AG08396 (cell line): ENCODE results near the gene LPXN.

Experiments used
- DNase-seq: peaks from one replicate; pipeline ENCODE4 v3.0.0; 2012; ENCODE audit warnings: low spot score, mixed read lengths

The LPXN gene

GRCh38 chr11:58524232-58525036 is 51.2 kb downstream of the LPXN start:
- DNase-seq = peak; percentile 81

GRCh38 chr11:58513747-58514367 is 61.8 kb downstream of the LPXN start:
- DNase-seq = peak; percentile 63

GRCh38 chr11:58511636-58512035 is 64.0 kb downstream of the LPXN start:
- no peak for DNase-seq

- DNase-seq = no peak
Measured at GRCh38 chr11:58509748-58510147, 65.9 kb downstream of the LPXN start.

- DNase-seq = no peak
Measured at GRCh38 chr11:58508814-58509213, 66.8 kb downstream of the LPXN start.

GRCh38 chr11:58508005-58508404 is 67.7 kb downstream of the LPXN start, which contains the start of gene OR5B21:
Gene OR5B21, minus strand, starts transcription at chr11:58508105. Its CDS starts 0 bp downstream, at chr11:58508105.
- DNase-seq = no peak

- no peak for DNase-seq
Measured at GRCh38 chr11:58507355-58507754, 68.3 kb downstream of the LPXN start.

- no peak for DNase-seq
Measured at GRCh38 chr11:58506935-58507334, 68.7 kb downstream of the LPXN start.

GRCh38 chr11:58505849-58506248 is 69.8 kb downstream of the LPXN start:
- no peak for DNase-seq

- no peak for DNase-seq
Measured at GRCh38 chr11:58504232-58504631, 71.4 kb downstream of the LPXN start.

GRCh38 chr11:58503361-58503856 is 72.2 kb downstream of the LPXN start:
- no peak for DNase-seq

- DNase-seq = no peak
Measured at GRCh38 chr11:58502004-58502403, 73.7 kb downstream of the LPXN start.

GRCh38 chr11:58498464-58498863 is 77.2 kb downstream of the LPXN start:
- no peak for DNase-seq

GRCh38 chr11:58497951-58498350 is 77.7 kb downstream of the LPXN start:
- DNase-seq = no peak

- DNase-seq = no peak
Measured at GRCh38 chr11:58495906-58496305, 79.8 kb downstream of the LPXN start.

- no peak for DNase-seq
Measured at GRCh38 chr11:58494101-58494500, 81.6 kb downstream of the LPXN start.

GRCh38 chr11:58493676-58494075 is 82.0 kb downstream of the LPXN start:
- peak; percentile 18 for DNase-seq

- DNase-seq = no peak
Measured at GRCh38 chr11:58490827-58491226, 84.8 kb downstream of the LPXN start.

GRCh38 chr11:58487170-58487569 is 88.5 kb downstream of the LPXN start:
- no peak for DNase-seq

GRCh38 chr11:58485961-58486360 is 89.7 kb downstream of the LPXN start:
- DNase-seq = no peak
